CD4-positive, alpha-beta T cell (primary cell): Measurements from ENCODE around the gene CACNG7. TPM values are rescaled to one million over a fixed set of nuclear protein-coding genes. Genes with fewer than 3 reads are reported as not detected.
A peak's percentile ranks its signal among the peaks of the same experiment; 100 is the strongest.

Experiments used
- ATAC-seq: fragments of 200-7000 bp; cut with Tn5 transposase; one replicate; pipeline ENCODE4 v1.10.0; 2022; ENCODE audit warnings: mild to moderate bottlenecking; ENCODE audit not compliant: poor library complexity
- CTCF ChIA-PET: fragments of 350-600 bp; sonication (Branson Sonifier 250); formaldehyde crosslinking; loops from one replicate; lab custom pipeline; 2021; ENCODE audit warnings: antibody characterized with exemption, inconsistent platforms; lab: Charles Lee
- POLR2A ChIA-PET: fragments of 350-600 bp; sonication (Branson Sonifier 250); formaldehyde crosslinking; loops from one replicate; lab custom pipeline; 2021; ENCODE audit warnings: antibody characterized with exemption, inconsistent platforms; lab: Charles Lee
- DNase-seq, 14 experiments: peaks; one replicate each; pipeline ENCODE4 v3.0.0-alpha.2; 2013 to 2020; ENCODE audit warnings: mixed read lengths in 2 of 14
- H3K27ac ChIP-seq, 2 donors: one replicate each; pipeline versions ENCODE4 v1.5.1 to v1.7.0; 2013; ENCODE audit warnings: low read length in 2 of 2, low read depth in 1 of 2, mild to moderate bottlenecking in 1 of 2
- H3K27me3 ChIP-seq, 2 experiments: 1 replicate in 1 of 2; 2 replicates in 1 of 2; pipeline versions ENCODE4 v1.6.1 to v1.7.0; 2013; ENCODE audit warnings: low read length in 2 of 2, control low read depth in 1 of 2, mild to moderate bottlenecking in 1 of 2, moderate library complexity in 1 of 2; ENCODE audit not compliant: insufficient read depth in 2 of 2, control insufficient read depth in 1 of 2
- H3K36me3 ChIP-seq: one replicate; pipeline ENCODE4 v1.6.1; 2013; ENCODE audit warnings: low read length, control low read depth; ENCODE audit not compliant: insufficient read depth
- H3K4me1 ChIP-seq: one replicate; pipeline ENCODE4 v1.6.1; 2013; ENCODE audit warnings: low read length, control low read depth; ENCODE audit not compliant: insufficient read depth
- H3K4me3 ChIP-seq: one replicate; pipeline ENCODE4 v1.5.1; 2013; ENCODE audit warnings: mild to moderate bottlenecking, low read length, moderate library complexity
- H3K9me3 ChIP-seq, 2 experiments: 1 replicate in 1 of 2; 2 replicates in 1 of 2; pipeline versions ENCODE4 v1.6.1 to v1.7.0; 2013; ENCODE audit warnings: low read length in 2 of 2, mild to moderate bottlenecking in 2 of 2, control low read depth in 1 of 2, moderate library complexity in 1 of 2; ENCODE audit not compliant: control insufficient read depth in 1 of 2, insufficient read depth in 1 of 2
- H3K27ac Mint-ChIP-seq: one replicate; pipeline ENCODE4 v1.8.0; 2020; ENCODE audit warnings: mixed read lengths
- H3K27me3 Mint-ChIP-seq: one replicate; pipeline ENCODE4 v1.8.0; 2021; ENCODE audit warnings: mixed read lengths
- H3K36me3 Mint-ChIP-seq: one replicate; pipeline ENCODE4 v1.8.0; 2021; ENCODE audit warnings: low read depth, mixed read lengths
- H3K4me1 Mint-ChIP-seq: one replicate; pipeline ENCODE4 v1.8.0; 2021; ENCODE audit warnings: low read depth, mixed read lengths
- H3K4me3 Mint-ChIP-seq: one replicate; pipeline ENCODE4 v1.8.0; 2020; ENCODE audit warnings: mild to moderate bottlenecking, mixed read lengths
- H3K9me3 Mint-ChIP-seq: one replicate; pipeline ENCODE4 v1.8.0; 2020; ENCODE audit warnings: mixed read lengths
- intact Hi-C, 2 experiments: fragments of 100-400 bp; cut with DNase I in 1 of 2; cut with micrococcal nuclease in 1 of 2; formaldehyde crosslinking; loops; one replicate each; pipeline versions ENCODE4 v1.15.1 to v1.9.0; 2023 to 2025; cut with DNase I, micrococcal nuclease
- total RNA-seq, 174 experiments: library from RNA in 2 of 174; stranded (reverse) in 2 of 174; gene quantifications; one replicate each; pipeline ENCODE4 v1.2.3 and lab custom pipeline; 2021 to 2026
- TF ChIP-seq, protein P1 (sequence below): fragments of 200-600 bp; IDR thresholded peaks from one replicate; pipeline ENCODE4 v1.8.0; 2022; ENCODE audit warnings: antibody characterized with exemption, mild to moderate bottlenecking

The CACNG7 gene
- total RNA-seq, 2 experiments from 2014 or later: not detected

DNA sequence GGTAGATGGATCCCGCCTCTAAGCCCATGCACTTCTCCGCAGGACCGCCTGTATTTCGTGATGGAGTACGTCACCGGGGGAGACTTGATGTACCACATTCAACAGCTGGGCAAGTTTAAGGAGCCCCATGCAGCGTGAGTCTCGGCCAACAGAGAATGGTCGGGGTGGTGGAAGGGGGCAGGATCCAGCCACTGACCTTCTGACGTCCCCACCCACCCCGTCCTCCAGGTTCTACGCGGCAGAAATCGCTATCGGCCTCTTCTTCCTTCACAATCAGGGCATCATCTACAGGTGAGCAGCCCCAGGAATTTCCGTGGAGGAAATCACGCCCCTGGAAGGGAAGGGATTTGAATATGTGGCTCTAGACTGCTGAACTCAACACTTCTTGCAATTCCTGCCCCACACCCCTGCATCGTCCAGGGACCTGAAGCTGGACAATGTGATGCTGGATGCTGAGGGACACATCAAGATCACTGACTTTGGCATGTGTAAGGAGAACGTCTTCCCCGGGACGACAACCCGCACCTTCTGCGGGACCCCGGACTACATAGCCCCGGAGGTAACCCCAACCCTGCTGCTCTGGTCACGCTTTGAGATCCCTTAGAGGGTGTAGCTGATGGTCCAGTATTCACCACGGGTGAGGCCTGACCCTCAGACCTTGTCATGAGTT is 8.8 kb upstream of the CACNG7 start:
- no peak overlapping the region for H3K4me3 Mint-ChIP-seq
- TF ChIP-seq, protein P1, sequence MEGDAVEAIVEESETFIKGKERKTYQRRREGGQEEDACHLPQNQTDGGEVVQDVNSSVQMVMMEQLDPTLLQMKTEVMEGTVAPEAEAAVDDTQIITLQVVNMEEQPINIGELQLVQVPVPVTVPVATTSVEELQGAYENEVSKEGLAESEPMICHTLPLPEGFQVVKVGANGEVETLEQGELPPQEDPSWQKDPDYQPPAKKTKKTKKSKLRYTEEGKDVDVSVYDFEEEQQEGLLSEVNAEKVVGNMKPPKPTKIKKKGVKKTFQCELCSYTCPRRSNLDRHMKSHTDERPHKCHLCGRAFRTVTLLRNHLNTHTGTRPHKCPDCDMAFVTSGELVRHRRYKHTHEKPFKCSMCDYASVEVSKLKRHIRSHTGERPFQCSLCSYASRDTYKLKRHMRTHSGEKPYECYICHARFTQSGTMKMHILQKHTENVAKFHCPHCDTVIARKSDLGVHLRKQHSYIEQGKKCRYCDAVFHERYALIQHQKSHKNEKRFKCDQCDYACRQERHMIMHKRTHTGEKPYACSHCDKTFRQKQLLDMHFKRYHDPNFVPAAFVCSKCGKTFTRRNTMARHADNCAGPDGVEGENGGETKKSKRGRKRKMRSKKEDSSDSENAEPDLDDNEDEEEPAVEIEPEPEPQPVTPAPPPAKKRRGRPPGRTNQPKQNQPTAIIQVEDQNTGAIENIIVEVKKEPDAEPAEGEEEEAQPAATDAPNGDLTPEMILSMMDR: no peak
- H3K4me1 ChIP-seq: no peaks in the 10 kb centered on the region
- H3K36me3 ChIP-seq: no peaks in the 10 kb centered on the region
- H3K27me3 Mint-ChIP-seq: peaks cover 90% of the 10 kb centered on the region
- intact Hi-C loops: loop anchor here in 1 of 2 experiments (5.0 kb wide), 1 partner anchor 82 kb away; no protein-coding TSS in a partner anchor
- no peaks in the 10 kb centered on the region for H3K36me3 Mint-ChIP-seq
- H3K27ac ChIP-seq: no peak overlapping the region
- CTCF ChIA-PET: no interaction called here
- peaks cover 0 to 24% of the 10 kb centered on the region in 2 experiments for H3K9me3 ChIP-seq
- POLR2A ChIA-PET: no interaction called here
- peaks cover 32 to 37% of the 10 kb centered on the region in 2 experiments for H3K27me3 ChIP-seq
- no peak overlapping the region for H3K4me3 ChIP-seq
- peaks cover 6% of the 10 kb centered on the region for H3K9me3 Mint-ChIP-seq
- DNase-seq (no peak), ATAC-seq (no peak)
- H3K4me1 Mint-ChIP-seq: peaks cover 5% of the 10 kb centered on the region
- no peak overlapping the region for H3K27ac Mint-ChIP-seq

DNA sequence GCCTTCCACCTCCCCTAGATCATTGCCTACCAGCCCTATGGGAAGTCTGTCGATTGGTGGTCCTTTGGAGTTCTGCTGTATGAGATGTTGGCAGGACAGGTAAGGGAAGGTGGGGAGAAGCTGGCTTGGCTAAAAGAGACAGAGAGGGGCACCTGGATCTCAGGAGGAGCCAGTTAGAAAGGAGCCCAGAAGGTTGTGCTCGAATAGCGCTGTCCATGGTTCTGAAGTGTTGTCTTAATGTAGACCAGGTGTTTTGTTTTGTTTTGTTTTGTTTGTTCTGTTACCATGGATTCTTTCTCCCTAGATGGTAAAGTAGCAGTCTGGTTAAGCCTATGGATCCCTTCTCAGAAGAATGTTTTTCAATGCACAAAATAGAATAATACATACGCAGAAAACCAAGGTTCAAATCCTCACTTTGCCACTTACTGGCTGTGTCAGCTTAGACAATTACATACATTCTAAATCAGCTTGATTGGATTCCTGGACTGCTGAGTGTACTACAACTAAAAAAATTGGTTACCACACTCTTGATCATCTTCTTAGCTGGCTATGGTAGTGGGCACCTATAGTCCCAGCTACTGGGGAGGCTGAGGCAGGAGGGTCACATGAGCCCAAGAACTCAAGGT is 5.9 kb upstream of the CACNG7 start:
- peaks cover 19% of the 10 kb centered on the region for H3K4me1 ChIP-seq
- peaks cover 0 to 45% of the 10 kb centered on the region in 2 experiments for H3K9me3 ChIP-seq
- peaks cover 38 to 47% of the 10 kb centered on the region in 2 experiments for H3K27me3 ChIP-seq
- H3K4me3 ChIP-seq: no peak overlapping the region
- H3K4me1 Mint-ChIP-seq: peaks cover 20% of the 10 kb centered on the region
- no peak overlapping the region for H3K4me3 Mint-ChIP-seq
- H3K36me3 Mint-ChIP-seq: no peaks in the 10 kb centered on the region
- ChIA-PET CTCF (interaction anchor here (0.6 kb wide), 1 partner anchor 14 kb away, joined by 3 read pairs; no protein-coding TSS in a partner anchor), POLR2A (no interaction called here)
- intact Hi-C loops: loop anchor here in 1 of 2 experiments (2.0 to 5.0 kb wide), 2 partner anchors 26 to 79 kb away; no protein-coding TSS in a partner anchor
- H3K27ac Mint-ChIP-seq: no peak overlapping the region
- no peak overlapping the region for H3K27ac ChIP-seq
- TF ChIP-seq, protein P1: no peak
- H3K27me3 Mint-ChIP-seq: peaks cover 94% of the 10 kb centered on the region
- ATAC-seq: peak; percentile 24
- peaks cover 6% of the 10 kb centered on the region for H3K9me3 Mint-ChIP-seq
- DNase-seq: peak in 8 of 14 experiments; percentile 17 to 83 (median 36)
- H3K36me3 ChIP-seq: no peaks in the 10 kb centered on the region

GRCh38 chr19:53904909-53905308 is 4.2 kb upstream of the CACNG7 start:
- ATAC-seq: no peak

More at GRCh38 chr19:53904909-53905308, 4.2 kb upstream of the CACNG7 start:
- no peaks in the 10 kb centered on the region for H3K36me3 Mint-ChIP-seq
- Histone ChIP-seq H3K9me3 (peaks cover 0 to 38% of the 10 kb centered on the region in 2 experiments), H3K27me3 (peaks cover 44 to 56% of the 10 kb centered on the region in 2 experiments), H3K27ac (no peak overlapping the region), H3K36me3 (no peaks in the 10 kb centered on the region), H3K4me3 (no peak overlapping the region), H3K4me1 (peaks cover 33% of the 10 kb centered on the region)
- peaks cover 6% of the 10 kb centered on the region for H3K9me3 Mint-ChIP-seq
- peak in 1 of 14 experiments; percentile 36 for DNase-seq
- H3K27me3 Mint-ChIP-seq: peaks cover 92% of the 10 kb centered on the region
- TF ChIP-seq, protein P1: no peak
- intact Hi-C loops: loop anchor here in 1 of 2 experiments (5.0 kb wide), 2 partner anchors 77 to 117 kb away; no protein-coding TSS in a partner anchor
- ChIA-PET POLR2A (no interaction called here), CTCF (no interaction called here)
- H3K27ac Mint-ChIP-seq: no peak overlapping the region
- no peak overlapping the region for H3K4me3 Mint-ChIP-seq
- peaks cover 26% of the 10 kb centered on the region for H3K4me1 Mint-ChIP-seq
